HG02642 (cell line): ENCODE data around the gene ZNF76.
"Not testable (repeated sequence)": the region's sequence is repeated elsewhere in the genome, so short reads cannot be mapped to it uniquely, and the experiment has no call there.

ENCODE experiments used
- ATAC-seq: cut with Tn5 transposase; IDR thresholded peaks from one replicate; pipeline ENCODE4 v1.9.1; 2021; ENCODE audit warnings: mild to moderate bottlenecking; ENCODE audit not compliant: unreplicated experiment, poor library complexity

ZNF76 gene

DNA sequence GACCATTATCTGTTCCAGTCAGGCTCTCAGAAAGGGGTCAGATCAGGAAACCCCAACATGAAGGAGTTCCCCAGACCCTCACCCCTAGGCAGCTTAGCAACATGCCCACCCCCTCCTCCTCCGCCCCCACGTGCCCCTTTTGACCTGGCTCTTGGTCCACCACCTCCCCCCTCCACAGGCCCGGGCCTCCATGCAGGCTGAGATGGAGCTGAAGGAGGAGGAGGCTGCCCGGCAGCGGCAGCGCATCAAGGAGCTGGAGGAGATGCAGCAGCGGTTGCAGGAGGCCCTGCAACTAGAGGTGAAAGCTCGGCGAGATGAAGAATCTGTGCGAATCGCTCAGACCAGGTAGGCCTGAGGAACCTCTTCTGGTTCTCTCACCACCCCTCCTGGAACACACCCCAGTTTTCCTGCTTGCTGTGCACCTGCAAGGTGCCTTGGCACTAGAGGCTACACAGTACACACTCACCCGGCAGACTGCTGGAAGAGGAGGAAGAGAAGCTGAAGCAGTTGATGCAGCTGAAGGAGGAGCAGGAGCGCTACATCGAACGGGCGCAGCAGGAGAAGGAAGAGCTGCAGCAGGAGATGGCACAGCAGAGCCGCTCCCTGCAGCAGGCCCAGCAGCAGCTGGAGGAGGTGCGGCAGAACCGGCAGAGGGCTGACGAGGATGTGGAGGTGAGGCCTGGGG is 60.0 kb downstream of the ZNF76 start:
- no peak for ATAC-seq

GRCh38 chr6:35320031-35320410 is 60.5 kb downstream of the ZNF76 start:
- ATAC-seq: no peak

DNA sequence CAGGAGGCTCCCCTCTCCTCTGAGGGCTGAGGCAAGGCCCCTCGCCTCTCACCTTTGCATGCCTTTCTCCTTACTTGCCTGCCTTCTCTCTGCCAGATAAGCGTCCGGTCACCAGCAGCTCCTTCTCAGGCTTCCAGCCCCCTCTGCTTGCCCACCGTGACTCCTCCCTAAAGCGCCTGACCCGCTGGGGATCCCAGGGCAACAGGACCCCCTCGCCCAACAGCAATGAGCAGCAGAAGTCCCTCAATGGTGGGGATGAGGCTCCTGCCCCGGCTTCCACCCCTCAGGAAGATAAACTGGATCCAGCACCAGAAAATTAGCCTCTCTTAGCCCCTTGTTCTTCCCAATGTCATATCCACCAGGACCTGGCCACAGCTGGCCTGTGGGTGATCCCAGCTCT is 61.6 kb downstream of the ZNF76 start:
- no peak for ATAC-seq

DNA sequence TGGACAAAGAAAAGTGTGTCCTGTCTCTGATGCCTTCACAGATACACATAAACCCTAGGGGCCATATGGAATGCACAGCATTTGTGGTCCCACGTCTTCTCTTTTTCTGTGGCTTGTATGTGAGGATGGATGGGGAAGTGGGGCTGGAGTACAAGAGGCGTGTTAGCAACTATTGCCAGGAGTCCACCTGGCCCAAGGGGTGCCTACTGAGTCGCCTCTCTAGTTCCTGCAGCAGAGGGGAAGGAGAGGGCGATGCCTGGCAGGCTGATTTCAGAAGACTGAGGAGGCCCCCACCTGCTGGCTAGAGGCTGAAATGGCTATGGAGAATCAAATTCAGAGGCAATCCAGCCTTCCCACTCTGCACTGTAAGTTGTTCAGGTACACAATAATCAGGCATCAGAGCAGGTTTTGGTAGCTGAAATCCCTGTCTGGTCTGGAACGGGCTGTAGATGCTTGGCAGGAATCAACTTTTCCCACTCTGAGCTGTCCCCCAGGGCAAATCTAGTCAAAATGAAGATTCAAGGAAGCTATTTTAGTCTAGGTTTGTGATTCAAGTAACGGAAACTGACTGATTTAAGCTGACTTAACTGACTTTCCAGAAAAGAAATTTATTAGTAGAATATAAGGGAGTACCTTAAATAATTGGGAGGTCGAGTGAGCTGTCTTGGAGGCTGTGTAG is 68.0 kb downstream of the ZNF76 start:
- ATAC-seq: peak; percentile 57

DNA sequence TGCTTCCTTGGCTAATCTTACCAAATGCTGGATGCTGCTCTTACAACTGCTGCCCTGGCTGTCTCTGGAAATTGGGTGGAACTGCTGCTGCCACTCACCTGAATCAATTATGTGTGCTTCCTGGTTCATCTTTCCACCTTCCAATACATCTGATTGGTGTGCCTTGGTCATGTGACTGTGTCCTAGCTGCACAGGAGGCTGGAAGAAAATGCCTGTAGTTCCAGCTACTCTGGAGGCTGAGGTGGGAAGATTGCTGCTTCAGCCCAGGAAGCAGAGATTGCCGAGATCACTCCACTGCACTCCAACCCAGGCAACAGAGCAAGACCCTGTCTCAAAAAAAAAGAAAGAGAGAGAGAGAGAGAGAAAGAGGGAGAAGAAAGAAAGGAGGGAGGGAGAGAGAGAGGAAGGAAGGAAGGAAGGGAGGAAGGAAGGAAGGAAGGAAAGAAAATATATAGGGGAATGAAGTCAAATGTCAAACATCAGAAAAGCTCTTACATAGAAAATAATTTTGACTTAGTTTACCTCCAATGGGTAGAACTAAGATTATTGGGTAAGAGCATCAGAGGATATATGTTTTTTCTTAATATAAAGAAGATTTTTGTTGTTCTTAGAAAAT is 68.7 kb downstream of the ZNF76 start:
- ATAC-seq: no peak

DNA sequence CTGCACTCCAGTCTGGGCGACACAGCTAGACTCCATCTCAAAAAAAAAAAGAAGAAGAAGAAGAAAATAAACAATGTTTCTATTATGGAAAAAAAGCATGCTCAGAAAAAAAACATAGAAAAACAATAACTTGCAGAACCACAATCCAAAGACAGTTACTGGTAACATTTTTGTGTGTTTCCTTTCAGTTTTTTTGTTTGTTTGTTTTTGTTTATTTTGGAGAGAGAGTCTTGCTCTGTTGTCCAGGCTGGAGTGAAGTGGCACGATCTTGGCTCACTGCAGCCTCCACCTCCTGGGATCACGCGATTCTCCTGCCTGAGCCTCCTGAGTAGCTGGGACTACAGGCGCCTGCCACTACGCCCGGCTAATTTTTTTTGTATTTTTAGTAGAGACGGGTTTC is 69.4 kb downstream of the ZNF76 start:
- not testable (repeated sequence) for ATAC-seq

- ATAC-seq: no peak
Observed at GRCh38 chr6:35330541-35331119, 71.1 kb downstream of the ZNF76 start.

GRCh38 chr6:35332074-35332887 is 72.7 kb downstream of the ZNF76 start:
- not testable (repeated sequence) for ATAC-seq

DNA sequence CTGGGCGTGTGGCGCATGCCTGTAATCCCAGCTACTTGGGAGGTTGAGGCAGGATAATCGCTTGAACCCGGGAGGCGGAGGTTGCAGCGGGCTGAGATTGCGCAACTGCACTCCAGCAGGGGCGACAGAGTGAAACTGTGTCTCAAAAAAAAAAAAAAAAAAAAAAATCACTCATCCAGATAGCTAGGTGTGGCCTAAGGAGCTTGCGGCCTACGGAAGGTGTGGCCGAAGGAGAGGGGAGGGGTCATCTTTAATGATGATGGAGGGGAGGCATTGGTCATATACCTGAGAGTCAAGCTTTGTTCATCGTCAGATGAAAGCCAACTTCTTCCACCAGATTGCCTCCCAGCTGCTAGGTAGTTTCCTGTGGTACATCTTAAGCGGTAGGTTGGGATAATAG is 82.0 kb downstream of the ZNF76 start:
- no peak for ATAC-seq

GRCh38 chr6:35342258-35343091 is 82.9 kb downstream of the ZNF76 start, which contains the start of gene PPARD:
Gene PPARD, plus strand, starts transcription at chr6:35342558. Its CDS starts 68,530 bp downstream, at chr6:35411088.
- peak; percentile 97 for ATAC-seq

- no peak for ATAC-seq
Observed at GRCh38 chr6:35343092-35343834, 83.7 kb downstream of the ZNF76 start.

GRCh38 chr6:35343835-35344550 is 84.5 kb downstream of the ZNF76 start:
- ATAC-seq: no peak
